Stimulated activated CD4-positive, alpha-beta T cell treated with anti-CD3 and anti-CD28 coated beads, Interleukin-2, amount 100 ng/mL, for 48 hours (primary cell): ENCODE data around the gene FNDC3B.
"Not testable (repeated sequence)": the region's sequence is repeated elsewhere in the genome, so short reads cannot be mapped to it uniquely, and the experiment has no call there.

ENCODE experiments used
- DNase-seq, 2 donors: peaks; one replicate each; pipeline ENCODE4 v3.0.0-alpha.2; 2020

FNDC3B gene

GRCh38 chr3:172354931-172355499 lies 315.6 kb downstream of the FNDC3B start:
- no peak for DNase-seq

DNA sequence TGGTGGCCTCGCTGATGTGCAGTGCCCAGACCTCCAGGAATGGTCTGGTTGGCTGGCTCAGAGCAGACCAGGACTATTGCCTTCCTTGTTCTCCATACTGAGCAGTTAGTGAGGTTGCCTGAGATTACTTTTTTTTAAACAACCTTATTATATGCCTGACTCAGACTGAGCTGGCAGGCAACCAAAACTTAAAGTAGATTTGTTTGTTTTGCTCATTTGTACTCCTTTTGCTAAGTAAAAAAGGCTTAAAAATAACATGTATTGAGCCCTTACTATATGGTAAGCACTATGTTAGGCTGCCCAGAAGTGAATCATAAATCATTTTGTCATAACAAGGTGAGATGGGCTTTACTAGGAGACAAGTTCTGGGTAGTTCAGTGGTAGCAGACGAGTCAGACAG lies 316.5 kb downstream of the FNDC3B start:
- DNase-seq = no peak

DNA sequence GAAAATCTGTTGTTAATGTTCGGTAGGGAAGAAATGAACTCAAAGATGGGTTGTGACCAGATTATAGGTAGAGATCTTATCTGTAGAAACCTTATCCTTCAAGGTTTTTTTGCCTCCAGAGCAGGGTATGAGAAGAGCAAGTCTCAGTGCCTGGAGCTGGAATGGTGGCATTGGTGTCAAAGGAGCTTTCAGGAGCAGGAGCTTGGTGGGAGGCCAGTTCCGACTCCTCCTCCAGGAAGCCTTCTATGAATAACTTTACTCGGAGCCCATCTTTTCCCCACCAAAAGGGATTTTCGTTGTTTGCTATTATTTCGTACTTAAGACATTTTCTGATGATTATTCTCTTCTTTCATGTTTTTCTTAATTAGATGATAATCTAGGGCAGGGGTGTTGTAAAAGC lies 317.0 kb downstream of the FNDC3B start:
- DNase-seq = no peak

DNA sequence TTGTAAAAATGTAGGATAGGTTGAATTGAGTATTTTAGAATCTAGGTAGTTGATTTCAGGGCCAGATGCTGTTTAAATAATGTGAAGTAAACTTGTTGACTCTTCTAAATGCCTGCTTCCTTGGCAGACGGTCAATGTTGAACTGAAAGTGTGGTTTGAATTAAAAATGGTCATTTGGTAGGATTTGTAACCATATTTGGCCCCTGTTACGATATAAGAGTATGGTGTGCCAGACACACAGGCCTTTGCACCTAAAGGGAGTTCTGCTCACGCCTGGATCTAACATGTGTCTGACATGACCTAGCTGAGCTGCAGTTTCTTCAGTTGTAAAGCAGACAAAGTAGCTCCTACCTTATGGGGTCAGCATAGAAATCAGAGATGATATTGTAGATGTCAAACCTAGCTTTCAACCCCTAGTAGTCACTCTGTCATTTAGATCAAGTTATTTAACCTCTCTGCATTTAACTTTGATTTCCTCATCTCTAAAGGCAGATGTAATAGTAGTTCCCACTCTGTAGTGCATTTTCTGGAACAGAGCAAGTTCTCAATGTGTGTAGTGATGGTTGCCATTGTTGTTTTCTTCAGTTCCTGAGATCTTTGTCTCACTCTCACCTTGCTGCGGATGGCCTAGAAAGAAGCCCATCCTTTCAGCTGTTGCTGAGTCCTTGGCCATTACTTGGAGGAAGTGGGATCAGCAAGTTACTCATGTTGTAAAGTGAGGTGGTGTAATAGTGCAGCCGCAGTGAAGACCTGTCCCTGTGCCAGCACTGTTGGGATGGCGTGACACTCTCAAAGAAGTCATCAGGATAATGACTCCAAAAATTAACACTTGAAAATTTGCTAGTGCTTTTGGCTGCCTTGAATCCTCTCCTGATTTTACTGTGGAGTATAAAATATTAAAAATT lies 318.7 kb downstream of the FNDC3B start:
- no peak for DNase-seq

GRCh38 chr3:172359231-172359630 lies 319.9 kb downstream of the FNDC3B start:
- no peak for DNase-seq

DNA sequence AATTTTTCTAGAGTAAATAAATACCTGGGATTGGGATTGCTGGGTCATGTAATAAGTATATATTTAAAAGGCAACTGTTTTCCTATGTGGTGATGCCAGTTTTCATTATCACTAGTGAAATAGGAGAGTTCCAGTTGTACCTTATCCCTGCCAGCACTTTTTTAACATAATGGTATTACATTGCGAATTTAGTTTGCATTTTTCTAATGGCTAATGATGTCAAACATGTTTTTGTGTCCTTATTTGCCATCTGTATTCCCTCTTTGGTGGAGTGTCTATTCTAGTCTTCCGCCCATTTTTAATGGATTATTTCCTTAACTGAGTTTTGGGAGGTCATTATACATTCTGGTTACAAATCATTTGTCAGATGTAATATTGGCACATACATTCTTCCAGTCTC lies 320.6 kb downstream of the FNDC3B start:
- no peak for DNase-seq

DNA sequence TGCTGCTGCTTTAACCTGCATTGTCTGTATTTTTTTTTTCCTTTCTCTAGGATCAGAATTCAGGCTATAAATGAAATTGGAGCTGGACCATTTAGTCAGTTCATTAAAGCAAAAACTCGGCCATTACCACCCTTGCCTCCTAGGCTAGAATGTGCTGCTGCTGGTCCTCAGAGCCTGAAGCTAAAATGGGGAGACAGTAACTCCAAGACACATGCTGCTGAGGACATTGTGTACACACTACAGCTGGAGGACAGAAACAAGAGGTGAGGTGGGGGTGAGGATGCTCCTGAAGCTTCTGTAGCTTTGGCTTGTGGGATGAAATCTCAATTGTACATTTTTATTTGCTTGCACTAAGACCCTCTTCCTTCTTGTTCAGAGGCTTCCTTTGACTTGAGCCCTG lies 323.2 kb downstream of the FNDC3B start:
- DNase-seq = no peak

GRCh38 chr3:172364374-172365027 lies 325.1 kb downstream of the FNDC3B start:
- DNase-seq = no peak

GRCh38 chr3:172365028-172365567 lies 325.7 kb downstream of the FNDC3B start:
- DNase-seq = no peak

GRCh38 chr3:172367205-172368105 lies 328.1 kb downstream of the FNDC3B start:
- DNase-seq = no peak

DNA sequence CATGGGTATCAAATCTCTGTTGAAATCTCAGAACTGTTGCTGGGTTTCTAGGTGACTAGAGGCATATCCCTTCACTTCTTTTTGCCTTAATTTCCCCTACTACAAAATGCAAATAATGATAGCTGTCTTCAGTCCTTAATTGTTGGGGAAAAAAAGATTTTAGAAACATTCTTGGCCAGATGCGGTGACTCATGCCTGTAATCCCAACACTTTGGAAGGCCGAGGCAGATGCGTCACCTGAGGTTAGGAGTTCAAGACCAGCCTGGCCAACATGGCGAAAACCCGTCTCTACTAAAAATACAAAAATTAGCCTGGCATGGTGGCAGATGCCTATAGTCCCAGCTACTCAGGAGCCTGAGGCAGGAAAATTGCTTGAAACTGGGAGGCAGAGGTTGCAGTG lies 329.2 kb downstream of the FNDC3B start:
- not testable (repeated sequence) for DNase-seq

DNA sequence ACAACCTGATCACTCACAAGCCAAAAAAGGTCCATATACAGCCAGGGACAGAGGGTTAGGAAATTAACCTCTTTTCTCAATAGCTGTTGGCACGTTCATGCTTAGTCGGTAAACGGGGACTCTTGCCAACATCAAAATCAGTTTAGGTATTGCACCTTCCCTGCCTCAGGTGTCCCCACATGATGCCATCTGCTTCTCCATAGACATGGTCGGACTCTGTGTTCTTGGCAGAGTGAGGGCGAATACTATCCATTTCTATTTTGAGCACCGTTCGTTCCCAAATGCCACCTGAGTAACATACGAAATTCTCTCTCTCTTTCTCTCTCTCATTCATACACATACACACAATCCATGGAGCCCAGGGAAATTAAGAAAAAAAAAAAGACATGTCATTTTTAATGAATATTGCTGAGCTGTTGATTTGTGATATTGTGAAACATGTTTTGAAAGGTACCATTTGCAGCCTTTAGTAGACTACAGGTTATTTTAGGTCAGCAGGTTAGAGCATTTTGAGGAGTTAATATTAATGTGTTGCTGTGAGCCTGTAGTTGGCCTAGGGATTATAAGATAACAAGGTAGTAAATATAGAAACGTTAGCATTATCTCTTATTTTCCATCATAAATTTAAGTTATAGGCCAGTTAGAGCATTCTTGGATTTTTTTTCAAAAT lies 330.3 kb downstream of the FNDC3B start:
- DNase-seq = no peak

DNA sequence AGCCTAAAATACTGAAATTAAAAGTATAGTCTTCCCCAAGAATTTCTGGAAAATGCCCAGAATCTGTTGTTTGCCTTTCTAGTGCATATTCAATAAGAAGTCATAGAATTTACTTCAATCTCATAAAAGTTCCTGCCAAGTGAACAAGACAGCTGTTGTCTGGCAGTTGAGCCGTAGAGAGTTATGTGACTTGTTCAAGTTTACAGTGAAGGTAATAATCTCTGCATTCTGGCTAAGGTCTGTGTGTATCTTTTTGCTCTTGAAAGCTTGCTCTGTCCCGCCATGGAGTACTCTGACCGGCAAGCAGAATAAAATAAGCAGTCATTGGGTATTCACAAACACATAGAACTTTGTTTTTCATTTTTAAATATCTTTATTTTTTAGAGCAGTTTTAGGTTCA lies 331.0 kb downstream of the FNDC3B start:
- DNase-seq = no peak

DNA sequence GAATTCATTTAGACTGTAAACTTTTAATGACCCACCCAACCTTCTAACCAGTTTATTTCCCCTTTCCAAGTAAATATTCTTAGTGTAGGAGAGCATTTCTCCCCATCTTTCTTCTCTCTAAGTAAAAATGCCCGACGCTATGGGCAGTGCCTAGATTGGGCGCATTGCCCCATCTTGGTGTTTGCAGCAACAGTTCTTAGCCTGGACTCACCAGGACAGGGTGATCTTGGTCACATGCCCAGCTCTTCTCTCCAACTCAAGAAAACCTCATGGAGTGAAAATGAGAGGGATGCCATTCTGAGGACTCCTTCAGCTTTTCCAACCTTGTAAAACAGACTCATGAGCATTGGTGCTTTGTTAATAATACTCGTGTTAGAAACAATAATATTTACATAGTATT lies 332.2 kb downstream of the FNDC3B start:
- no peak for DNase-seq

- DNase-seq = no peak
Measured at GRCh38 chr3:172372895-172373294, 333.5 kb downstream of the FNDC3B start.

DNA sequence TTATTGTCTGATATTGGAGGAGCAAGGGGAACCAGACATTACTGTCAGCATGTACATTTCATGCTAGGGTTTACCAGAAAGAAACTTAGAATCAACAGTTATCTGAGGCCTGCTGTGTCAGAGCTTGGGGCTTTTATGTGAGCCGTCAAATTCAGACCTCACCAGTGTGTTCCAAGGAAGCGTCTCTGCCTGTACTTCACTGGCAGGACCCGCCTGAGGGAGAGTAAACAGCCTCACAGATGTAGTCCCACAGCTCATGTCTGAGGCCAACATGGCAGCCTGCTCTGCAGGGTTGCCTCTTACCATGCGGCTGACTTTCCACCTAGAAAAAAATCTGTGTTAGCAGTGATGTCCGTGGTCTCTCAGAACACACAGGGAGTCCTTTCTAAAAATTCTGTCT lies 334.5 kb downstream of the FNDC3B start:
- no peak for DNase-seq

DNA sequence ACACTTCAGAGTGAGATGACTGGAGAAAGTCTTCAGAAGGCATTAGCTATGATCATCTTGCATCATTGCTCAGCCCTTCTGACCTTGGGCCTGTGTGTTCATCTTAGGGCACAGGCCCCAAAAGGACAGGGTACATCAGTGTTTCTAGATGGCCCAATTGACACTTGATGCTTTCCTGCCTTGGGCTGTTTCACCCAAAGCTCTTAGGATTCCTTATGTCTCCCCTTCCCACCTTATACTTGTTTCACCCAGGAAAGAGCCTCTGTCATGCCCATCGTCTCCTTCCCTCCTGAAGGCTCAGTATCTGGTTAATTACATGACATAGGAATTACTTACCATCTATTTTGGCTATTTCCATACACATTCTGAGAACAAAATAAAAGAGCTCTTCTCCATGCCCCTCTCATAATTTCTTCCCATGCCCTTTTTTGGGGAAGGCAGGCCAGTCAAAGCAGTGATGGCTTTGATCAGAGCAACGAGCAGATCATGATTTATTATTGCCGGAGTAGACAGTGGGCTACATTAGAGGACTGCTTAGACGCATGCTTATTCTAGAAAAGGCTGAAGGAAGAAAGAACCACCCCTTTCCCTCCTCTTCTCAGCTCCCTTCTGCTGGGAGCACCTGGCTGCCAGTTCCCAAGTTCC lies 335.9 kb downstream of the FNDC3B start:
- no peak for DNase-seq

- no peak for DNase-seq
Measured at GRCh38 chr3:172376402-172376801, 337.0 kb downstream of the FNDC3B start.

DNA sequence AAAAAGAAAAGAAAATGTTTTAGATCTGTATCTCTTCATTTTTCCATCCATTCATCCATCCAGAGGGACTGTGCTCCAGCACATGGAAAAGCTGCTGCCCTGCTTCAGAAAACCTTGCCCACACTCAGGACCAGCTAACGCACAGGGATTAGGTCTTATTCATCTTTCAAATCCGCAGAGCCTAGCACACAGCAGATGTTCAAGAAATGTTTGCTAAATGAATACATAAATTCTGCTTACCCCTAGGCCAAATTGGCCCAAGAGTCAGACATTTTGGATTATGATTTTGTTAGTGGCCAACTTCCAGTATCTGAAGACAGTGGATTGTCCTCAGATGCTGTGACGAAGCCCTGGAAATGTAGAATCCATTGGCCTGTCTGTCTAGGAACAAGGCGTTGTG lies 337.5 kb downstream of the FNDC3B start:
- no peak for DNase-seq

DNA sequence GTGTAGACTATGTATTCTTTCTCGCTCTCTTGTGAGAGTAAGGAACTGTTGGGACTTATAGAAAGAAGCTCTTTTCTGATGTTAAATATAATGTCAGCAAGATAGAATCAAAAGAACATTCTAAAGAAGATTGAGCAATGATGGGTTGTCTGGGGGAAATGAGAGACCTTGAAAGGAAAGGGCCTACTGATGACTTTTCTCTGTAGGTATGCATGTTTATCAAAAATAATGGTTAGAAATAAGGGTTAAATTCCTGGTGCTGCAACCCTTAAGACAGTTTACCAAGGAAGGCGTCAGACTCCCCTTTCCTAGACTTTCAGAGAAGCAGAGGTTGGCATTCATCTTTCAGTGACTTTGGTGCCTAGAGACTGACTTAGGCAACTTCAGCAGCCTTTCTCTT lies 339.1 kb downstream of the FNDC3B start:
- no peak for DNase-seq

GRCh38 chr3:172379372-172379771 lies 340.0 kb downstream of the FNDC3B start:
- no peak for DNase-seq

DNA sequence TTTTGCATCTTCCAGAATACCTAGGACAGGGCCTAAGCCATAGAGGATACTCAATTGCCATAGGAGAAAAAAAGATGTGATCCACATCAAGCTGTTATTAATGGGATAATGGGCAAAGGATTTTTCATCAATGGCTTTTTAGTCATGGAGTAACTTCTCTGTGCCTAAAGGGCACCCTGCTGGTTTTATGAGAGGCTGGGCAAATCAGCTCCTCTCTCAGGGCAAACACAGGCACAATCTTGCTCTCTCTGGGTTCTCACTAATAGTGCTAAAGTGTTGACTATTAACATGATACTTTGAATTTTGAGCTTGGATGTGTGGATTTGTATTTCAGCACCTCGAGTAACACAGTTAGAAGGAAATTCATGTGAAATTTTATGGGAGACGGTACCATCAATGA lies 341.3 kb downstream of the FNDC3B start:
- no peak for DNase-seq
